Embryonic facial prominence (tissue), 1 donor: ENCODE data around the gene ACTR1A.

Experiments used
- DNase-seq: peaks from one replicate; pipeline ENCODE4 v3.0.0-alpha.2; 2016; ENCODE audit errors: extremely low spot score

ACTR1A gene

DNA sequence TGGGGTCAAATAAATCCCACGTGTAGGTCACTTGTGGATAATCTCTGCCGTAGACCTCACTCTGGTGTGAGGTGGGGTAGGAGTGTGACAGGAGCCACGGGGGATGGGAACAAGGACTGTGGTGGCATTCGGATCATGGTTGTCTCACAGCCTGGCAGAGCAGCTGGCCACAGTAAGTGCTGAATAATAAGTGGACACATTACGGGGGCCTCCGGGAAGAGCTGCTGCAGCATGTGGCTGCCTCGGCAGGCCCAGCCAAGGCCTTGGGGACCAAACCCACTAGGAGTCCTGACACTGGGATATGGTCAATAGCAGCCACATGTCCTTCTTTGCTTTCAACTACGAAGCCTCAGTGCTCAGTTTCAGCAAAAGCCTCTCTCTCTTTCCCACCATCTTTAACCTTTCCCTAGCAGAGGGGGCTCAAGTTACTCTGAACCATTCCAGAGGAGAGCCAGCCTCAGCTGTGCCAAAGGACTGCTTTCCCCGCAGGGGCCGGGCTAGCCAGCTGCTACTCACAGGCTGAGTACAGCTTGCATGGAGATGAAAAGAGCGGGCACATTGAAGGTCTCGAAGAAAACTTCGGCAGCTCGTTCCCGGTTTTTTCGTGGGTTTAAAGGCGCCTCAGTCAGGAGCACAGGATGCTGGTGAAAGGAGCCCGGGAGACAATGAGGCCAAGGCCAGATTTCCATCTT lies 17.3 kb downstream of the ACTR1A start:
- no peak for DNase-seq

DNA sequence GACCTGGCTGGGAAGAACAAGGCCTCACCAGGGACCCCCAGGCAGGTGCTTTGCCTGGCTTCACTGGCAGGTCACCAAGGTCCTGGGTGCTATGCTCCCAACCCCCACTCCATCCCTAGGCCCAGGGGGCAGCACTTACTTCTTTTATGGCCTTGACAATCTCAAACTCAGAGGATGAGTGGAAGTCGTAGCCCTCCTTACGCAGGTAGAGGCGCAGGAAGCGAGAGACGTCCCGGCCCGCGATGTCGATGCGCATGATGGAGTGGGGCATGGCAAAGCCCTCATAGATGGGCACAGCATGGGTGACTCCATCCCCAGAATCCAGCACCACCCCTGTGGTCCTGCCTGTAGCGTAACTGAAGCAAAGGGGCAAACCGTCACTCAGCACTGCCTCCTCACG lies 18.5 kb downstream of the ACTR1A start:
- DNase-seq = no peak

DNA sequence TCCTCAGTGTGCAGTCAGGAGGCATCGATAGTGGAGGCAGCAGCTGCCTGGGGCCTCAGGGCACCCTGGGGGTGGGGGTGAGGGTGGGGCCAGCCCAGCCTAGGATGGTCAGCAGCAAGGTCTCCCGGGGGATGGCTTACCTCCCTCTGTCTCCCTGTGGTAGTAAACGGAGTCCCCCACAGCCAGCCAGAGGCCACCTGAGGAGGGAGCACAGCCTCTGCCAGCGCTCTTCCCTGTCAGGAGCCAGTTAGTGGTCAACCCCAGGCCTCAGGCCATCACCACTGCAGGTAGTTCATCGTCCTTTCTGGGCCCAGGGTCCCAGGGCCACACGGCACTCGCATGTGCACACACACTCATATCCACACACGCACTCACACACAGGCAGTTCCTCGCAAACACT lies 22.1 kb downstream of the ACTR1A start:
- DNase-seq = no peak

DNA sequence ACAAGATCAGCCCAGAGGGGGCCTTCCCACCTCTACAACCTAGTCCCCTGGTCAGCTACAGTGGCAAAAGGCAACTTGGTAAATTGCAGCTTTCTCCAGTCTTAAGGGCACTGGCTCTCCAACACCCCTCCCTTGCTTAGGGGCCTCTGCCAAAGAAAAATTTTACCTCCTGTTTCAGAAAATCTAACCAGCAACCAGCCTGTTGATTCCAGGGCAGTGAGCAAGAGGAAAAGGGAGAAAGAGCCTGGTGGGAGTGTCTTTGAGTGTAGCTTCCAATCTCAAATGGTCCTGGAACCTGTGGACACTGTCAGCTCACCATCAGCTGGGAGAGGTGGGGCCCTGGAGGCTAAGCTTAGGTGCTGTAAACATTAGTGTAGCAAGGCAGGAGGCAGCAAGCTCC lies 22.9 kb downstream of the ACTR1A start:
- DNase-seq = no peak

DNA sequence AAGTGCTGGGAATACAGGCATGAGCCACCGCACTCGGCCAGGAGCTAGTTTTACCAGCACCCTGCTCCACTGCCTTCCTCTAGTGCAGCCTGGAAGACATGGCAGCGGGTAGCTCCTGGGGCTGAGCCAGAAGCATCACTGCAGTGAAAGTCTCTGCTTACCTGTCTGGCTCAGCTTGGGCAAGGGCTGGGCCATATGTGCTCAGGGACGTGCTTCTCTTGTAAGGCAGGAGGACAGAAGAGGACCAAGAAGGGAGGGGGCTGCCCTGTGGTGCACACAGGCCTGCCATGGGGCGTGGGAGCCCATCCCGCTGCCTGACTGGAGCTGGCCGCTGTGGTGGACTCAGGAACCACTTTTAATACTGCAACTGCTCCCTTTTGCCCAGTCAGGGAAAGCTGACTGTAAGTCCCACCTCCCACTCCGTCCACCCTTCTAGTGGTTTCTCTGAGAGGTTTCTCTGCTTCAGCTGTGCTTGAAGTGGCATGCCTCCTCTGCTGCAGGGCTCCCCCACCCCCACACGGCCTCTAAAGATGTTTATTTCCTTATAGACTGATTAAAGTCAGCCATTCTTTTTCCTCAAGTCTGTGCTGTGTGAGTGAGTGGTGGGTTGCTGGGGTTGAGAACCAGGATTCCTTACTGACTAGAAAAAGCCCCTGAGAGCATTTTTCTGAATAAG lies 25.9 kb downstream of the ACTR1A start:
- no peak for DNase-seq

DNA sequence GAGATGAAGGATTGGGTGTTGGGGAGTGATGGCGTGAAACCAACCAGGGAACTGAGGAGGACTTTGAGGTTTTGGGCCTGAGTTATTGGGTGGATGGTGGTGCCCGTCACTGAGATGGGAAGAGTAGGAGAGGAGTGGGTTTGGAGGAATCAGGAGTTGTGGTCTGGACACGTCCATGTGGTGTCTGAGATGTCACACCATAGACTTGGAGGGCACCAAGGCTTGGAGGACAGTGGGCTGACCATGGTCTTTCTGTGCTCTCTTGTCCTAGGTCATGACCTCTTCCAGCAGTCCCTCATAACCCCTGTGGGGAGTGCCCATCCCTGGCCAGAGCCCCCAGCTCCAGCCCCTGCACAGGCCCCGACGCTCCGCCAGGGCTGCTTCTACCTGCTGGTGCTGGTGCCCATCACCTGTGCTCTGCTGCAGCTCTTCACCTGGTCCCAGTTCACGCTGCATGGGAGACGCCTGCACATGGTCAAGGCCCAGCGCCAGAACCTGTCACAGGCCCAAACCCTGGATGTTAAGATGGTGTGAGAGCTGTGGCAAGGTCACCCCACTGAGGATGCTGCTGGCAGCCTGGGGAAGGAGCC lies 27.0 kb downstream of the ACTR1A start:
- no peak for DNase-seq

DNA sequence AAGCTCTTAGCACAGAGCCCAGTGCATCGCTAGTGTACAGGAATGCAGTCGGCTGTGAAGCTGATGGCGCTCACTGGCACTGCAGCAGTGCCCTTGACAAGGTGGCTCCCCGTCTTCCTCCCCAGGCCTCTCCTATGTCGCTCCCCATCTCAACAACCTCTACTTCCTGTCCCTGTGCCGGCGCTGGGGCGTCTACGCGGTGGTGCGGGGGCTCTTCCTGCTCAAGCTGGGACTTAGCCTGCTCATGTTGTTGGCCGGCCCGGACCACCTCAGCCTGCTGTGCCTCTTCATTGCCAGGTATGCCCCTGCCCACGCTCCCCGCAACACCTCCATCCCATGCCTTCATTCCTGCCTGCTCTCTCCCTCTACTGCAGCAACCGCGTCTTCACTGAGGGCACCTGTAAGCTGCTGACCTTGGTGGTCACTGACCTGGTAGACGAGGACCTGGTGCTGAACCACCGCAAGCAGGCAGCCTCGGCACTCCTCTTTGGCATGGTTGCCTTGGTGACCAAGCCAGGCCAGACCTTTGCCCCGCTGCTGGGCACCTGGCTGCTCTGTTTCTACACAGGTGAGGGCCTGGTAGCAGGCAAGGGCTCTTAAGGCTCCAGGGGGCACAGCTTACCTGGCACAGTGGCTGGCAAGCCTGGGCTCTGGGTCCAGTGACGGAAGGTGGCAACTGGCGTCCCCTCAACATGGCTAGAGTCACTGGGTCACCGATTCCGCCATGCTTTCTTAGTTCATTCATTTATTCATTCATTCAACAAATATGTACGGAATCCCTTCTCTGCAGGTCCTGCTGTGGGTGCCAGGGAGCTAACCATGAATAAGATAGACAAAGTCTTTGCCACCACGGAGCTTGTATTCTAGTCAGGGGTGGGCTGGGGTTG lies 28.8 kb downstream of the ACTR1A start:
- DNase-seq = no peak

DNA sequence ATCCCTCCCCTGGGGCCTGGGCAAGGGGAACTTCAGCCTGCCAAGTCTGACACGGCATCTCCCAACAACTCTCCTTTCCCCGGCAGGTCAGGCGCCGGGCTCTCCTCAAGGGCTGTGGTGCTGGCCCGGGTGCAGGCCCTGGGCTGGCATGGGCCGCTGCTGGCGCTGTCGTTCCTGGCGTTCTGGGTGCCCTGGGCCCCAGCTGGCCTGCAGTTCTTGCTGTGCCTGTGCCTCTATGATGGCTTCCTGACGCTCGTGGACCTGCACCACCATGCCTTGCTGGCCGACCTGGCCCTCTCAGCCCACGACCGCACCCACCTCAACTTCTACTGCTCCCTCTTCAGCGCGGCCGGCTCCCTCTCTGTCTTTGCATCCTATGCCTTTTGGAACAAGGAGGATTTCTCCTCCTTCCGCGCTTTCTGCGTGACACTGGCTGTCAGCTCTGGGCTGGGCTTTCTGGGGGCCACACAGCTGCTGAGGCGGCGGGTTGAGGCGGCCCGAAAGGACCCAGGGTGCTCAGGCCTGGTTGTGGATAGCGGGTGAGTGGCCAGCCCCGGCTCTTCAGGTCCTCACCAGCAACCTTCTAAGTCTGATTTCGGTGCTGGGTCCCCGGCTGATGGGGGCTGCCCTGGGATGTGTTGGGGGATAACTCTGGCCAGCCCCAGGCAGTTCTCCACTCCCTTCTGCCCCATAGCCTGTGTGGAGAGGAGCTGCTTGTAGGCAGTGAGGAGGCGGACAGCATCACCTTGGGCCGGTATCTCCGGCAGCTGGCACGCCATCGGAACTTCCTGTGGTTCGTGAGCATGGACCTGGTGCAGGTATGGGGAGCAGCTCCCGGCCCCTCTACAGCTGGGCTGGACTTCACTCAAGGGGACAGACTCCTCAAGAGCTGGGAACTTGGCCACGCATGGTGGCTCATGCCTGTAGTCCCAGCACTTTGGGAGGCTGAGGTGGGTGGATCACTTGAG lies 31.6 kb downstream of the ACTR1A start:
- DNase-seq = no peak

DNA sequence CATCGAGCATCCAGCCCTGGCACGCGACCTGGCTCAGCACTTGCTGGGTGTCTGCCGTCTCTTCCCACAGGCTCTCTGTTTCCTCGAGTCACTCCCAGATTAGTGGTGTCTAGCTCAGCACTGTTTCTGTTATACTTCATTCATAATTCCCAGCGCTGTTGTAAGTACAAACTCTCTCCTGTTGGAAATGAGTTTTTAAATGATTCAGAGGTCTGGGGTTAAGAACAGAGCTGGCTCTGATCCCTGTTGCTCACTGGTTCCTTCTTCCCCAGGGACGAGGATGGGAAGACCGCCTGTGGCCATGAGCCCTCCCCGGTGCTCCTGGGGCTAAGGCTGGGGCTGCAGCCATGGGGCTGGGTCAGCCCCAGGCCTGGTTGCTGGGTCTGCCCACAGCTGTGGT lies 33.8 kb downstream of the ACTR1A start:
- DNase-seq = no peak

DNA sequence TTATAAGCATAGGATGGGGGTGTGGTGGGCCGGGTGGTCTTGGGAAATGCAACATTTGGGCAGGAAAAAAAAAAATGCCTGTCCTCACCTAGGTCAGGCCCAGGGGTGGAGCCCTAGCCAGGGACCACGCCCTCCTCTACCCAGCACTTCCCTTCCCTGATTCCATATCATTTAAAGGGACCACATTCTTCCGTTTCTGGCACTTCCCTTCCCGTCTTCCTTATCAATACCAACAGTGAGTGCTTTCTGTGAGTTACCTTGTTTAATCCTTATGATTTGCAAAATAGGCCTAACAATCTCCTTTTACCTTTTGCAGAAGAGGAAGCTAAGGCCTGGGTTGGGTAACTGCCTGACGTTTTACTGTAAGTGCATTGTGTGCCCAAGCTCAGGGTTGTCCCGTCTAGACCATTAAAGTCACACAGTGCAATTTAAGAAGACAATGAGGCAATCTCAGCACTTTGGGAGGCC lies 34.5 kb downstream of the ACTR1A start:
- DNase-seq = no peak

DNA sequence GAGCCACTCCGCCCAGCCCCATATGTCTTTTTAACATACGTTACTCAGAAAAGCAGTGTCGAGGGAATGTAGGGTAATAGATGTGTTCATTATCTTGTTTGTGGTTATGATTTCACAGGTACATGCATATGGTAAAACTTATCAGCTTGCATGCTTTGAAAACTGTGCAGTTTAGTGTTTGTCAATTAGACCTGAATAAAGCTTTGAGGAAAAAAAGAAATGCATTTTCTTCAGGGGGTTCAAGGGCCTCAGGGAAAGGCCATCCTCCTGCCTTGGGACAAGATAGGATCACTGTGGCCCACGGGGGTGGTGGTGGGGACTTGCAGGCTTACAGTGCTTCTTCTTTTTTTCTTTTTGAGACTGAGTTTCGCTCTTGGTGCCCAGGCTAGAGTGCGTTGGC lies 35.2 kb downstream of the ACTR1A start:
- DNase-seq = no peak

DNA sequence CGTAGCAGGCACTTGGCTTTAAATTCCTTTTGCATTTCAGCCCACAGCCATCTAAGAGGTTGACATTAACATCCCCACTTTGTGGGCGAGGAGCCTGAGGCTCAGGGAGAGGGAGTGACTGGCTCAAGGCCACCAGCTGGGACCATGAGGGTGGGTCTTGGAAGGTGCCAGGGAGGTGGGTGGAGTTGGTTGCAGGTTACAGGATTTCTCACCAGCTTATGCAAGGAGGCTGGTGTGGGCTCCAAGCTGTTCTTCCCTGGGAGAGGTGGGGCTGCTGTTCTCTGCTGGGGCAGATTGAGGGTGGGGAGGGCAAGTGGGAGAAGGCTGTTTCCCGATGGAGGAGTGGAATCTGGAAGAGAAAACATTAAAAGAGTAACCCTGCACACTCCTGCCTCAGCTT lies 37.0 kb downstream of the ACTR1A start:
- no peak for DNase-seq

DNA sequence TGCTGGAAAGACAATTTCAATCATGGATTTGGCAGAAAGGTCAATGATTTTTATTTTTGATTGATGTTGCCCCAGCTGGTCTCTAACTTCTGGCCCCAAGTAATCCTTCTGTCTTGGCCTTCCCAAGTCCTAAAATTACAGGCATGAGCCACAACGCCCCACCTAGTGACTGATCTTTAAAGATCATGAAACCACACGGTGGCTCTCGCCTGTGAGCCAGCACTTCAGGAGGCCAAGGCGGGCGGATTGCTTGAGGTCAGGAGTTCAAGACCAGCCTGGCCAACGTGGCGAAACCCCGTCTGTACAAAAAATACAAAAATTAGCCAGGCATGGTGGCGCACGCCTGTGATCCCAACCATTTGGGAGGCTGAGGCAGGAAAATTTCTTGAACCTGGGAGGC lies 38.5 kb downstream of the ACTR1A start:
- DNase-seq = no peak

DNA sequence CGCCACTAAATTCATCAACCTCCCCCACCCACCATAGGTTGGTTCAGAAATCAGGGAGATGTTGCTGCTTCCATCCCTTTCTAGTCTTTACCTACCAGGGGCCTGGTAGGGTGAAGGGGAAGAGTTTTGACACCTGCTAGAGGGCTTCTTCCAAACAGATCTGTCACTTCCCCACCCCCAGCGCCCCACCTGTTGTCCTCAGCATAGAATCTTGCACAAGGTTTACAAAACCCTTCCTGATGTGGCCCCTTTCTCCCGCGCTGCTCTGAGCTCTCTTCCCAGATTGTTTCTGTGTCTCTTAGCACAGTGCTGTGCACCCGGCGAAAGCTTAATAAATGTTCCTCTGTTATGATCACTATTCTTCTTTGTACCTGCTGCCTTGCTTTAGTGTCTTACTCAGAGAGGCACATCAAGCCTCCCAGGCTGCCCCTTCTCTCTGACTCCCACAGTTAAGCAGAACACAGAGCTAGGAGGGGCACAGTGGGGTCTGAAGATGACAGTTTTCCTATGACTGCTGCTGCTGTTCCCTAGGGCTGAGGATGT lies 39.9 kb downstream of the ACTR1A start:
- no peak for DNase-seq

DNA sequence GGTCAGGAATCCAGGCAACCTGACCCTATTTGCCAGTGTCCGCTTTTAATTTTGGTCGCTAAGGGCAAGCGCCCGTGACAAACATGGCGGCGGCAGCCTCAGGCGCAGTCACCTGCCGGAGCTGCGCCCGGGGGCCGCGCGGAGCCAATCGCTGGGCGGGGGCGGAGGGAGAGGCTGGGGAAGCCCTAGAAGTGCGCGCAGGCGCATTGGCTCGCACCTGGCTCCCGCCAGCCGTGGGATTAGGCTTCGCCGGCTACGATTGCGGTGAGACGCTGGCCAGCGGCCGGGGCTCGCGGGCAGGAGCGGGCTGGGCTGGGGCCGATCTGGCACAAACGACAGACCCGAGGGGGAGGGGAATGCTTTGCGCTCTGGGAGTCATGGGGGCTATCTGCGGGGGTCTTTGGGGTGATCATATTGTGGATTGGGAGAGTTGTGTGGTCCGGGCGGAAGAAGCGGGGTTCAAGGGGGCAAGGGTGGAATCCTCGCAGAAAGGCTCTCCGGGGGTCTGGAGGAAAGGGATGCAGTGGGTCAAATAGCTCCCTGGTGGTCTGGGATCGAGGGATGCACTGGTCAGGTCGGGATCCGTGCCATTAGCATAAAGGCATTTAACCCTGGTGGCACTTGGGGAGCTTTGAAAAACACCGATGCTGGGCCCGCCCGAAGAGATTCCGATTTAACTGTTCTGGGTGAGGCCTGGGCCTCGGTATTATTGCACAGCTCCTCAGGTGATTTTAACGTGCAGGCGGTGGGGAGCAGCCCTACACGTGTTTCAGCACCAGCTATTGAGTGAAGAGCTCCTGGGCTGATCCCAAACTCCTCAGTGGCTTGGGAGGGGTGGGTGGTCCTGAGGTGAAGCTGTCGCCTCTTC lies 41.1 kb downstream of the ACTR1A start:
- DNase-seq = peak; percentile 70

DNA sequence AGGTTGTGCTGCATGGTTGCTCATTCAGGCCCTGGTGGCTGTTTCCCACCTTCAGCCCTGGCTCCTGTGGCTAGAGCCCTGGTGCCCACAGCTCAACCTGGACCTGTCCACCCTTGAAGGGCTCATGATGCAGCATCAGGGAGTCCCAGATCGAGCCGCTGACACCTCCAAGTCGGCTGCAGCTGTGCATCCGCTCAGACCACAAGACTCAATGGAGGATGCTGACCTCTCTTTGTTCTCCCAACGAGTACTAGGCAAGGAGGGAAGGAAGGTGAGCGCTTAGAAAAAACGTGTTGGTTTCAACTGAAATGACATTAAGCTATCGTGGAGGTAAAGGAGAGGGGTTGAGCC lies 41.7 kb downstream of the ACTR1A start:
- DNase-seq = no peak

DNA sequence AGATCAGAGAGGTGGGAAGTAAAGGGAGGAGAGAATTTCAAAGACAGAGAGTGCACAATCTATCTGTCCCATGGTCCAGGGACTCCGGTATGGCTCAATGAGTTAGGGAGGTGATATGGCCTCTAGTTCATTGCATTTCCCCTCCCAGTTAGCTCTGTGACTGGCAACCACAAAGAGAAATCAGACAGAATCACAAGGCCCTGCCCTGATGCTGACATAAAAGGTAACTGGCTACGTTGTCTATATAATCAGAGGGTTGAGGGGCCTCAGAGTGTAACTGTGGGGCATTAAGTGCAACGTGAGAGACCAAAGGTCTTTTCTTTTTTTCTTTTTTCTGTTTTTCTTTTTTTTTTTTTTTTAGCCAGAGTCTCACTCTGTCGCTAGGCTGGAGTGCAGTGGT lies 43.9 kb downstream of the ACTR1A start:
- no peak for DNase-seq

DNA sequence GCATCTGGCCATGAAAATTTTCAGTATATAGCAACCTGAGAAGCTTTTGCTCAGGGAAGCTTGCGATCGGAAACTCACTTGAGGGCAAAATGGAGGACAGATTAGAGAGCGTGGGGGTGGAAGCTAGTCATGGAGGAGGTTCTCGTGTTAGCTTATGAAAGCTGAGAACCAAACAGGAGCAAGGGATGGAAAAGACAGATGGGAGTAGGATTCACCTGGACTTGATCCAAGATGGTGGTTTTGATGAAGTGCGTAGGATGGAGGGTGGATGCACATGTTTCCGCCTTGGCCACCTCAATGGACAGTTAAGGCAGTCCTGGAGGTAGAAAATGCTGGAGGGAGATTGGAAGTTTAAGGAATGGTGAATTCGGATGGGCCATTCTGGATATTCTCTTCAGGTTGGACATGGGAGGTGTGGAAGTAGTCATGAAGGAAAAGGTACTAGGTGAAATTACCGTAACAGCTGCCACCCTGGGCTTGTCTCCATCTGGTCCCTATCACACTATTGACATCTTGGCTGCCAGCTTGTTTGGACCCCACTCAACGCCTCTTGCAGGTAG lies 44.8 kb downstream of the ACTR1A start:
- DNase-seq = no peak

DNA sequence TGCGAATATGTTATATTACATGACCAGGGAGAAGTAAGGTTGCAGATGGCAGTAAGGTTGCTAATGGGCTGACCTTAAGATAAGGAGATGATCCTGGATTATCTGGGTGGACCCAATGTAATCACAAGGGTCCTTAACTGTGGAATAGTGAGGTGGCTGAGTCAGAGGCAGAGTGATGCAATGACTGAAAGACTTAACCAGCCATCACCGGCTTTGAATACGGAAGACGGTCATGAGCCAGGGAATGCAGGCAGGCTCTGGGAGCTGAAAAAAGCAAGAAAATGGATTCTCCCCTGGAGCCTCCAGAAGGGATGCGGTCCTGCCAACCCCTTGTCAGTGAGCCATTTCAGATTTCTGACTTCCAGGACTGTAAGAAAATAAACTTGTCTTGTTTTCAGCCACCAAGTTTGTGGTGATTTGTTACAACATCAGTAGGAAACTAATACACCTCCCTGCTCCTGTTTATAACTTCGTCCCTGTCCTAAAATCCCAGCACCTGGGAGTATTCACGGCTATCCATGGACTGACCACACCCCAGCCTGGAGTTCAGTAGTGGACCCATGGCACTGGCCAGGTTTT lies 46.5 kb downstream of the ACTR1A start:
- DNase-seq = no peak
